KMS-11 (cell line): ENCODE measurements around the gene DISC1.

Source experiments
- H2AFZ ChIP-seq: fragments of 200-600 bp; sonication (generic); 2 replicates; pipeline ENCODE4 v1.6.1; 2016; ENCODE audit warnings: antibody characterized with exemption, mixed run types, low read depth
- H3K27ac ChIP-seq: fragments of 200-600 bp; sonication (generic); 2 replicates; pipeline ENCODE4 v1.6.1; 2016; ENCODE audit warnings: mild to moderate bottlenecking, mixed run types
- H3K27me3 ChIP-seq: fragments of 200-600 bp; sonication (generic); 2 replicates; pipeline ENCODE4 v1.6.1; 2017; ENCODE audit warnings: mild to moderate bottlenecking, low read depth, mixed run types, moderate library complexity; ENCODE audit not compliant: insufficient read depth
- H3K36me3 ChIP-seq: fragments of 200-600 bp; sonication (generic); 2 replicates; pipeline ENCODE4 v1.6.1; 2017; ENCODE audit warnings: mild to moderate bottlenecking, mixed run types; ENCODE audit not compliant: insufficient read depth
- H3K4me1 ChIP-seq: fragments of 200-600 bp; sonication (generic); 2 replicates; pipeline ENCODE4 v1.6.1; 2016; ENCODE audit warnings: mild to moderate bottlenecking, low read depth, mixed run types; ENCODE audit not compliant: poor library complexity, severe bottlenecking
- H3K4me2 ChIP-seq: fragments of 200-600 bp; sonication (generic); 2 replicates; pipeline ENCODE4 v1.7.0; 2016; ENCODE audit warnings: mild to moderate bottlenecking, mixed run types
- H3K4me3 ChIP-seq: fragments of 200-600 bp; sonication (generic); IDR thresholded peaks from 2 replicates; pipeline ENCODE4 v1.6.1; 2017; ENCODE audit warnings: low read depth, low read length, mixed read lengths; ENCODE audit not compliant: insufficient read depth
- H3K79me2 ChIP-seq: fragments of 200-600 bp; sonication (generic); 2 replicates; pipeline ENCODE4 v1.6.1; 2016; ENCODE audit warnings: low read depth, mixed run types; ENCODE audit not compliant: insufficient read depth
- H3K9ac ChIP-seq: fragments of 200-600 bp; sonication (generic); 2 replicates; pipeline ENCODE4 v1.6.1; 2016; ENCODE audit warnings: mild to moderate bottlenecking, mixed run types
- H4K20me1 ChIP-seq: fragments of 200-600 bp; sonication (generic); 2 replicates; pipeline ENCODE4 v1.6.1; 2016; ENCODE audit warnings: mild to moderate bottlenecking, mixed run types; ENCODE audit not compliant: insufficient read depth
- TF ChIP-seq, protein P1 (sequence below): fragments of 200-600 bp; sonication (generic); conservative IDR thresholded peaks from 2 replicates; pipeline ENCODE4 v1.6.1; 2017; ENCODE audit warnings: low read depth, mild to moderate bottlenecking, antibody characterized with exemption, low read length, moderate library complexity, mixed read lengths

The DISC1 gene

DNA sequence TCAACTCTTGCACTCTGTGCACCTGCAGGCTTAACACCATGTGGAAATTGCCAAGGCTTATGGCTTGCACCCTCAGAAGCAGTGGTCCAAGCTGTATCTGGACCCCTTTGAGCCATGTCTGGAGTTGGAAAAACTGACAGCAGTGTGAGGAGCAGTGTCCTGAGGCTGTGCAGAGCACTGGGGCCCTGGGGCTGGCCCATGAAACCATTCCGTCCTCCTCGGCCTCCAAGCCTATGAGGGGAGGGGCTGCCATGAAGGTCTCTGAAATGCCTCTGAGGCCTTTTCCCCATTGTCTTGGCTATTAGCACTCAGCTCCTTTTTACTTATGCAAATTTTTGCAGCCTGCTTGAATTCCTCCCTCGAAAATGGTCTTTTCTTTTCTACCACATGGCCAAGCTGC is 126.7 kb downstream of the DISC1 start:
- Histone ChIP-seq H4K20me1 (no peaks in the 10 kb centered on the region), H2AFZ (no peak overlapping the region), H3K4me3 (no peak overlapping the region), H3K4me1 (no peaks in the 10 kb centered on the region), H3K27me3 (no peaks in the 10 kb centered on the region), H3K79me2 (no peaks in the 10 kb centered on the region), H3K36me3 (no peaks in the 10 kb centered on the region), H3K27ac (no peak overlapping the region), H3K9ac (no peak overlapping the region), H3K4me2 (no peak overlapping the region)
- TF ChIP-seq, protein P1, sequence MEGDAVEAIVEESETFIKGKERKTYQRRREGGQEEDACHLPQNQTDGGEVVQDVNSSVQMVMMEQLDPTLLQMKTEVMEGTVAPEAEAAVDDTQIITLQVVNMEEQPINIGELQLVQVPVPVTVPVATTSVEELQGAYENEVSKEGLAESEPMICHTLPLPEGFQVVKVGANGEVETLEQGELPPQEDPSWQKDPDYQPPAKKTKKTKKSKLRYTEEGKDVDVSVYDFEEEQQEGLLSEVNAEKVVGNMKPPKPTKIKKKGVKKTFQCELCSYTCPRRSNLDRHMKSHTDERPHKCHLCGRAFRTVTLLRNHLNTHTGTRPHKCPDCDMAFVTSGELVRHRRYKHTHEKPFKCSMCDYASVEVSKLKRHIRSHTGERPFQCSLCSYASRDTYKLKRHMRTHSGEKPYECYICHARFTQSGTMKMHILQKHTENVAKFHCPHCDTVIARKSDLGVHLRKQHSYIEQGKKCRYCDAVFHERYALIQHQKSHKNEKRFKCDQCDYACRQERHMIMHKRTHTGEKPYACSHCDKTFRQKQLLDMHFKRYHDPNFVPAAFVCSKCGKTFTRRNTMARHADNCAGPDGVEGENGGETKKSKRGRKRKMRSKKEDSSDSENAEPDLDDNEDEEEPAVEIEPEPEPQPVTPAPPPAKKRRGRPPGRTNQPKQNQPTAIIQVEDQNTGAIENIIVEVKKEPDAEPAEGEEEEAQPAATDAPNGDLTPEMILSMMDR = no peak

DNA sequence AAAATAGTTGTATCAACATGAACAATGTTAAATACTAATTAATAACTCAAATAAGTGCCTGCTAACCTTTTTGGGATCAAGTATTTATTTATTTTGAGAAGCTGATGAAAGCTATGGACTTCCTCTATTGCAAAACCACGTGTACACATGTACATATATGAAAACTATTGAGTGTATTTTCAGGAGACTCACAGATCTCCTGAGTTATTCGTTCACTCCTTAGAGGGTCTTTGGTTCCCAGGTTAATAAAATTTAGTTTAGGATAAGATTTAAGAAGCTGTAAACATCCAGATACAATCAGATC is 130.5 kb downstream of the DISC1 start:
- H3K79me2 ChIP-seq = no peaks in the 10 kb centered on the region
- no peak overlapping the region for H3K4me2 ChIP-seq
- no peaks in the 10 kb centered on the region for H3K27me3 ChIP-seq
- H3K27ac ChIP-seq = no peak overlapping the region
- H4K20me1 ChIP-seq = no peaks in the 10 kb centered on the region
- no peaks in the 10 kb centered on the region for H3K4me1 ChIP-seq
- H2AFZ ChIP-seq = no peak overlapping the region
- H3K4me3 ChIP-seq = no peak overlapping the region
- TF ChIP-seq, protein P1 = peak; percentile 48
- no peak overlapping the region for H3K9ac ChIP-seq
- H3K36me3 ChIP-seq = no peaks in the 10 kb centered on the region

DNA sequence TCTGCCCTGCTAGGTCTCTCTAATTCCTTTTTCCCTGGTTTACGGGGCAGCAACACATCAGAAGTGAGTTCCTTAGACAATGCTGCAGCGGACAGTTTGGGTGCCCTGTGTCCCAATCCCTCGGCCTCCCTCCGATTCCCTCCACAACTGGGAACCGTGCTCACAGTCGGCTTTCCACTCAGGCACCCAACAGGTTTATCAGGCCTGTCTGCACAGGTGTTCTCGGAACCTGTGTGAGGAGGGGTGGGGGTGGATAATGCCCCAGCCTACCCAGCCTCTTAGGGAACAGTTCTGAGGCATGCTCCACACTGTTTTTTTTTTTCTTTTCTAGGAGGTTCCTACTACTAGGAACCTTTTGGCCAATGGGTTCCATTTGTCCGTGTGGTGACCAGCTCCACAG is 131.2 kb downstream of the DISC1 start:
- TF ChIP-seq, protein P1 = no peak
- Histone ChIP-seq H3K4me2 (no peak overlapping the region), H3K27me3 (no peaks in the 10 kb centered on the region), H3K79me2 (no peaks in the 10 kb centered on the region), H3K36me3 (no peaks in the 10 kb centered on the region), H2AFZ (no peak overlapping the region), H3K9ac (no peak overlapping the region), H3K27ac (no peak overlapping the region), H4K20me1 (no peaks in the 10 kb centered on the region), H3K4me1 (no peaks in the 10 kb centered on the region), H3K4me3 (no peak overlapping the region)

DNA sequence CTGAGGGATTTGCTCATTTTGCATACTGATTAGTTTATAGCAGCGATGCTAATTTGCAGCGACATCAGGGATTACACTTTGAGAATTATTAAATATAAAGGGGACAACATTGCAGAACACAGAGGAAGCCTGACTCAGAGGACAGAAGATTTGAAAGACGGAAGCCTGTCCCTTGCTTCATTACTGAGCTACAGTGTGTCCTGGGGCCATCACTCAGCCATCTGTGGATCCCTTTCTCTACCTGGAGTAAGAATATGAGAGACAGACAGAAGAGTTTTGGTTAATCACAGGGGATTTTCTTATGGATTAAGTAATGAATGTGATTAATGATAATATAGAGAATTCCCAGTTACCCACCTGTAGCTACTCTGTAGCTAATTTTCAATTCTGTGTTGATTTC is 134.7 kb downstream of the DISC1 start:
- Histone ChIP-seq H3K27me3 (no peaks in the 10 kb centered on the region), H3K9ac (no peak overlapping the region), H3K79me2 (no peaks in the 10 kb centered on the region), H3K36me3 (no peaks in the 10 kb centered on the region), H3K4me3 (no peak overlapping the region), H3K4me2 (no peak overlapping the region), H4K20me1 (no peaks in the 10 kb centered on the region), H3K27ac (no peak overlapping the region), H2AFZ (no peak overlapping the region), H3K4me1 (no peaks in the 10 kb centered on the region)
- TF ChIP-seq, protein P1 = no peak
